DND-41 (cell line): Measurements from ENCODE around the gene WDR86.

Experiments used
- CTCF ChIP-seq: IDR thresholded peaks from 2 replicates; pipeline ENCODE4 v1.5.1; 2012; ENCODE audit warnings: borderline replicate concordance, low read length, moderate library complexity, mild to moderate bottlenecking; ENCODE audit not compliant: poor library complexity, severe bottlenecking; ENCODE audit errors: extremely low read depth
- EZH2 ChIP-seq: IDR thresholded peaks from 3 replicates; pipeline ENCODE4 v1.6.1; 2012; ENCODE audit warnings: borderline replicate concordance, low read depth, mild to moderate bottlenecking, moderate library complexity, low read length, inconsistent platforms; ENCODE audit not compliant: severe bottlenecking

- TF ChIP-seq EZH2 (no peak), CTCF (no peak)
These were observed 42.6 kb downstream of the WDR86 start for GRCh38 chr7:151367284-151367683.
